ENCODE measurements around the gene LAMA1.

LAMA1 gene

GRCh38 chr18:7037470-7037869, 80.1 kb downstream of the LAMA1 start:
- DNase-seq: no peak

DNA sequence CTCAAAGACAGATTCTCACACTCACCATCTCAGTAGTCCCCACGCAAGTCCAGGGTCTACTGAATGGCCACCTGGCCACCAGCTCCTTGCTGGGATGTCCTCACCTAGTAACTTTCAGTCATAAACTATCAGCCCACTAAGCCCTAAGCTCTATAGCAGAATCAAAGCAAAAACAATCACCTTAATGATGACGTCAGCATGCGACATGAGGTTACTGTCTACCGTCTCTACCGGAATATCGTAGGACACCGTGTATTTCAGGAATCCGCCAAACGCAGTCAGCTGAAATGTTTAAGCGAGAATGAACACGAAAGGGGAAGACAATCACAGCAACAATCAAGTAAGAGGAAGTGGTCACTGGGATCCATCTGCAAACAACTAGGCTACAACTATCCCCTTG, 81.8 kb downstream of the LAMA1 start:
- DNase-seq: peak; percentile 6

DNA sequence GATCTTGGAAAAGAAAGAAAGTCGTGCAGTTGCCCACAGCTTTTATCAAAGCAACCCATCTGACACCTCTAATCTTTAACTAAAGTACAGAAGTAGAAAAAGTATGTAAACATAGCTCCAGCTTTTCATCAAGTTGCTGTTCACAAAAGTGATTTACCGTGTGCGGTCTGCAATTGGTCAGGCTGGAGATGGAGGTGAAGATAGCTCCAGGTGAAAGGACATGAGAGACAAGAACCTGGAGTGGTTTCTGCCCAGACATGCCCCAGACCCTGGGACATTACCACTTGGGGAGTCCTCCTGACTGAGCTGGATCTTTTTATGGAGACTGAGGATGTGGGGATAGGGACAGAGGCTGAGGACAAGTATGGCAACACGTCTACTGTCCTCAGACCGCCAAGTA, 82.7 kb downstream of the LAMA1 start:
- no peak for DNase-seq

DNA sequence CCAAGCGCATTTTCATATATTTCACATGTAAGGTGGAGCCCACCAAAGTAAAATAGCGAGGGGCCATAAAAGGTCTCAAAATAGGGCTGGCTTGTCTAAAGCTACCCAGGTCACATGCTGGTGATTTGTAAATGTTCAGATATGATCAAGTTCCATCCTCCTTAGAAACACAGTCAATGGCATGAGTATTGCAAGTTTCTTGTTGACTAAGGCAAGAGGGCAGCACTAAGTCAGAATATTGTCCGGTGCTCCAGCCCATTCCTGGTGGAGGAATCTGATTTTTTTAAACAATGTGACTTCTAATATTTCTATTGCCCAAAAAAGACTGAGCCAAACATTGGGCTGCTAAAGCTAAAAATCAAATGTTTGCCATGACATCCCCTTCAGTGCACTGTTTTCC, 85.1 kb downstream of the LAMA1 start:
- DNase-seq: no peak

DNA sequence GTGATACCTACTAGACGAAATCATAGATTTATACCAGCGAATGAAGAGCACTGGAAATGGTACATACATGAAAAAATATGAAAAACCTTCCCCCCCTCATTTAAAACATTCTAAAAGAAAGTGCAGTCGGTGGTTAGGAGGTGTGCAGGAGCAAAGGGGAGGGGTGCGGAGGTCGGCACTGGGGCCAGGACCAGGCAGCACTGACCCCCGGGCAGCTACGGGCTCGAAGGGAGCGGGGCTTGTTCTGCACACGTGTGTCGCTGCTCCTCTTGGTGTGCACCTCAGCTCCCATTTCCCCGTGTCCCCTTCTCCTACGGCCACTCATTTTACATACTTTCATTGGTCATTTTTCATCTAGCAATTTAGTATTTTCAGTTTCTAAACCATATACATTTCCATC, 89.0 kb downstream of the LAMA1 start:
- DNase-seq: no peak

DNA sequence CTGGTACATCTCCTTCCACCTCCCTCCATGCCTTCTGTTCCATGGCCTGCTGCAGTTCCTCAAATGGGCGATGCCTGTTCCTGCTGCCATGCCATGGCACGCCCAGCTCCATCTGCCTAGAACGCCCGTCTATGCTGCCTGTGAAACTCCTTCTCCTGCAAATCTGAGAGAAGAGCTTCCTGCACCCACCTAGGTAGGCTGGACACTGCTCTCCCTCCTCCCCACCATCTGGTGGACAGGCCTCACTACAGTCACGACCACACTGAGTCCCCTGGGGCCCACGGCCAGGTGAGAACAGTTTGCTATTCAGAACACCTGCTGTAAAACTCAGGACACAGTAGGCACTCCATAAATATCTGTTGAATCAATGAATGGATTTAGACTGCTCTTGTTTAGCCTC, 92.4 kb downstream of the LAMA1 start:
- DNase-seq: no peak

DNA sequence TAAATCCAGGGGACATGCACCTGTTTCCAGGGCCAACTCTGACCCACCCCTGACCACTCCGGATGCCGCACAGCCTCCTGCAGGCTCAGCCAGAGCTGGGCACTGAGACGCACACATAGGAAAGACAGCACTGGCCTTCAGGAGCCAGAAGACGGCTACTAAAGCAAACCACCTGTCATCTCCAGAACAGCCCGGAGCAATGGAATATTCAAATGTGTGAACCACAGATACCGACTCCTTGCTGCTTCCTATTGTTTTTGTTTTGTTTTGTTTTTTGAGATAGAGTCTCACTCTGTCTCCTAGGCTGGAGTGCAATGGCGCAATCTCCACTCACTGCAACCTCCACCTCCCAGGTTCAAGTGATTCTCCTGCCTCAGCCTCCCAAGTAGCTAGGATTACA, 94.0 kb downstream of the LAMA1 start:
- no peak for DNase-seq

GRCh38 chr18:7023063-7023580, 94.5 kb downstream of the LAMA1 start:
- no peak for DNase-seq

DNA sequence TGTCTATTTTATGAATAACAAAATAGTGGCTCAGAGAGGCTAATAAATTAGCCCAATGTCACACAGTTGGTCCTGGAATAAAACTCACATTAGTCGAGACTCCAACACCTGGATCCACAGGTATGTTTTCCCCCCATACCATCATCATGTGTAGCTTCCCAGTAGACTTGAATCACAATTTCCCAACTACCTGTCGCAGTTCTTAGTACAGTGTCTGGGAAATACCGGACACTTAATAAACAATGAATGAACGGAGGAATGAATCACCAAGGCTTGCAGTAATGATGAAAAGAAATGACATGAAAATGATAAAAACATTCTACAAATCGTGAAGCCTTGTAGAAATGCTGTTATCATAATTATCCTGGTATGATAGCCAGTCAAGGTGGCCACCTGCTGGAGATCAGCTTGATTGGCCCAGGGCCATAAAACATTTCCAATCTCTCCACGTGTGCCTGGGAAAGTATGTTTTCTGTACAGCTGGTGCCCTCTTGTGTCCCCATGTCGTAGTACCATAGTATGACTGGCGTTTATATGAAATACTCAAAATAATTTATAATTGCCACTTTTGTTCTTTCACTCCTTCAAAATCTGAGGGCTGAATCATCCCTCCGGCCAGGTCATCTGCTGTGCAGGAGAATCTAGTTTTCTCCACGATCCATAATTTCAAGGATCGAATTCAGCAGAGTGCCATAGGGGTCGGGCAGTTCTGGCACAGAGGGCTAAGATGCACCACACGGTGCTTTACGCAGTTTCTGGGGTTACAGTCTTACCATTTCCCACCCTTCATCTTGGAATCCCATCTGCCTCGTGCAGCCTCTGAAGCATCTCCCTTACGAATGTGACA, 95.4 kb downstream of the LAMA1 start:
- DNase-seq: no peak

DNA sequence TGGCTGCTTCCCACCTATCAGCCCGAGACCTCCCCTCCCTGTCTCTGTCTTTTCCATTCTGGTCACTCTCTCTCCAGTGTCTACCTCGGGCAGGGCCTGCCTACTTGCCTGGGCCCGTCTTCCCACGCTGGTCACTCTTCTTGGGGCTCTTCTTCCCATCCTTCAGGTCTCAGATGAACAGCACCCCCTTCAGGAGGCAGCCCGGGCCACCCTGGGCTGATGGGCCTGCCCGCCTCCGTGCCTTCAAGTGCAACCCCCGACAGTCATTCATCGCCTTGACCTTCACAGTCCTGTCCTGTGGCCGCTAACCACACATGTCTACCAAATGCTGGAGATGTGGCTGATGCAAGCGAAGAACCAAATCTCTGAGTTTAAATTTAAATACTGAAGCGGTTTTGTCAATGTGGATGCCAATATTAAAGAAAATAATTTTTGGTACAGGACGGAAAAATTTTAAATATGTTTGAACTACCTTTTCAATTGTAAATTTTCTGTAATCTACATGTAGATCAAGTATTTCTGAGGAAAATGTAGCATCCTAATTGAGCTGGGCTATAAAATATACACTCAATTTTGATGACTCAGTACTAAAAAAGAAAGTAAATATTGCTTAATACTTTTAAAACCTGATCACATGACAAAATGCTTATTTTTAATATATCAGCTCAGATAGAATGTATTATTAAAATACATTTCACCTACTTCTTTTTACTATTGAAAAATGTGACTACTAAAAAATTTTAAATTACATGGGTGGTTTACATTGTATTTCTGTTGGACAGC, 96.4 kb downstream of the LAMA1 start:
- no peak for DNase-seq

DNA sequence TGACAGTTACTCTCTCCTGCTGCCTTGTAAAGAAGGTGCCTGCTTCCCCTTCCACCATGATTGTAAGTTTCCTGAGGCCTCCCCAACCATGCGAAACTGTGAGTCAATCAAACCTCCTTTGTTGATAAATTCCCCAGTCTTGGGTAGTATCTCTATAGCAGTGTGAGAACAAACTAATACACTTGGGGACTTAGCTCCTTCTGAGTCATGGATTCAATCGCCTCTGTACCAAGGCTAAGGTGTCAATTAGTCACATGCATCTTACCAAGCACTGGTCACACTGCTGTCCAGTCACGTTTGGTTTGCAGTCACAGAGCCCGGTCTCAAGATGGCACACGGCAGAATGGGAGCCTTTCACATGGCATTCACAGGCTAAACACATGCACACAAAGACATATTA, 100.6 kb downstream of the LAMA1 start:
- DNase-seq: no peak

DNA sequence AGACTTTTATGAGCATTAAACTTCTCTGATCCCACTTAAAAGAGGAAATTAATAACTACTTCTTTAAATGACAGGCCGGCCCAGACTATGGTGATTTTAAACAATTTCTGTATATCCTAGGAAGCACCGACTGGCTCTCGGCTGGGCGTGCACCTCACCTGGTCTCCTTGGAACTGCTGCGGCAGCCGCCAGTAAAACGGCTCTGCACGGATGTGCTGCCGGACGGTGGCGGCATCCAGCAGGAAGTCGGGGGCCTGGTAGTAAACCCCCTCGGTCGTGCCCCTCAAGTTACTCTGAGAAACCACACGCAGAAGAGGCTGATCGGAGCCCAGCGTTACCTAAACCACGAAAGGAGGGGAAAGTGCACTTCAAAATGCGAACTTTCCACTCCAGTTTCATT, 106.5 kb downstream of the LAMA1 start:
- DNase-seq: no peak

DNA sequence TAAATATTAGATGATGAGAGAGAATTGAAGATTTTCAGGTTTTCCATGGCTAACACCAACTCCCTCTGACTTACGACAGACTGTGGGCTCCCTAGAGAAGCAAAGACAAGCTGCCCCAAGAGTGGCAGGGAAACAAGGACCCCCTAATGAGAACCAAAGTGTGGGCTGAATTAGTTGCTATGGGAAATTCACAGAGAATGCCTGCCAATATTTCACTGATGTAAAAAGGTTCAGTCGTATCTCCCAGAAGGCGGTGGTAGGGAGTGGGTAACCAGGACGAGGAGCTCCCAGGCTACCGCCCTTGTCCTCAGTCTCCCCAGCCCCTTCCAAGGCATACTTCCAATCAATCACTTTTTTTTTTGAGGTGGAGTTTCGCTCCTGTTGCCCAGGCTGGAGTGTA, 113.6 kb downstream of the LAMA1 start:
- no peak for DNase-seq

GRCh38 chr18:7002107-7002506, 115.5 kb downstream of the LAMA1 start:
- no peak for DNase-seq

DNA sequence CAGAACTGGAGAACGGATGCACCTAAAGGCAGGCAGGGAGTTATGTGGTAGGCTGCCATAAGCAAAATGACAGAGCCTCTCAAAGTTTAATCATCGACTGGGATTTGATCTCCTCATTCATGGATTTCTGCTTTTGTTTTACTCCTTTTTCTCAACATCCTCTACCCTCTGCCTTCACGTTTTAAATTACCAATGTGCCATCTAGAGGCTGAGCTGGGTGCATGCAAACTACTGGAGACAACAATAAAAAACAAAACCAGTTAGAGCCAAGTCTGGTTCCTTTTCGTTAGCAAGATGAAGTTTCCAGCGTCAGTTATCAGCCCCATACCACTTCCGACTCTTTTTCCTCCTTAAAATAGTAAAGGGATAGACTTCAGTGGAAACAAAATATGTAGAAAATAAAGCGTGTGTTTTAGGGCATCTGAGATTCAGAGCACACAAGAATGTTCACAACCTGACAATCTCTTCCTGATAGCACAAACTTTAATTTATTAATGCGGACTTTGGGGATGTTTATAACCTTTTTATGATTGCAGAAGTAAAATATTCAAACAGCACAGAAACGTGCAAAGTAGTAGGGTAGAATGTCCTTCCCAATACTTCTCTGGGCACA, 117.0 kb downstream of the LAMA1 start:
- no peak for DNase-seq

DNA sequence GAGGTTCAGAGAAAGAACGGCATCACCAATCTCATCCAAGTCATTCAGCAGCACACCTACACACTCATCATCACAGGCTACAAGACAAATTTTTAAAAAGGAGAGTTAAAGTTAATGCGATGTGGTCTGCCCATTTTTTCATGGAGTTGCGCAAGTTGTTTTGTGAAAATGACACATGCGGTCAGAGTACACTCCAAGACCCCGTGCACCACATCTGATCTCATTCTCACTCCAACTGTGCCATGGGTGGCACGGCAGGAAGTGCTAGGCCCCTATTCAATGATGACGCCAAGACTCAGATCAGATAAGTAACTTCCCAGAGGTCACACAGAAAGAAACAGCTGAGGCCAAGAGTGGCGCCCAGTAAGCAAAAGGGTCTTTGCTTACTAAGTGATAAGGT, 119.8 kb downstream of the LAMA1 start:
- DNase-seq: peak; percentile 0

- DNase-seq: no peak
These were observed 122.7 kb downstream of the LAMA1 start for GRCh38 chr18:6994771-6995430.

- DNase-seq: no peak
These were observed 123.4 kb downstream of the LAMA1 start for GRCh38 chr18:6994056-6994770.

DNA sequence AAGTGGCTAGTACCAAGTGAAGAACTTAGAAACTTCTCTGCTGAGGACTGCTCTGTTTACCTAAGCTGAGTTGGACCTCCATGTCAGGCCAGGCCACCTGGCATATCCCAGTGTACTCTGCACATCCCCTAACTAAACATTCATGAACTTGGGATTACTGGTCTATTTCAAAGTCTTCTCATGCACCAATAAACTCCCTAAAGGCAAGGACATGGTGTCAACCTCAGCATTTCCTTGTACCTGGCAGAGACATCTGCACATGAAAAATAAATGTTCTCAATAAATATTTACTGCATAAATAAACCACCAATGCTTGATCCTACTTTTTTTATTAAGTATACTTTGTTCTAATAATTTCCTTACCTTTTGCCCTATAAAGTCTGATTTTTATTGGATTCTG, 124.8 kb downstream of the LAMA1 start:
- no peak for DNase-seq

DNA sequence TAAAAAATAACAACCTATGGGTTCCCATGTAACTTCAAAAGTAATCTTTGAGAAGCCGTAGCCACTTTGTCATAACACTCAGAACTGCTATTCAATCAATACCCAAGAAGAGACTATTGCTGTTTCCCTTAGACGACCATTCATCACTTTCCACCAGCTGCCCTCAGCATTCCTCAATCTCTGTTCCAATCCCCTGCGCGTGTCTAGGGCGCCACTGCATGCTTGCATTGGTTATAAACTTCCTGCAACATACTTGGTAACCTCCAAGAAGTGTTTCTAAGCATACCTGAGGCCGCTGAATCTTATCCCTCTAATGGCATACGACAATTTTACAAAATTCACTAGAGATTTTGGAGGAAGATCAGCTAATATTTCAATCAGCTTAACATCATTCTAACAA, 134.2 kb downstream of the LAMA1 start:
- DNase-seq: no peak

DNA sequence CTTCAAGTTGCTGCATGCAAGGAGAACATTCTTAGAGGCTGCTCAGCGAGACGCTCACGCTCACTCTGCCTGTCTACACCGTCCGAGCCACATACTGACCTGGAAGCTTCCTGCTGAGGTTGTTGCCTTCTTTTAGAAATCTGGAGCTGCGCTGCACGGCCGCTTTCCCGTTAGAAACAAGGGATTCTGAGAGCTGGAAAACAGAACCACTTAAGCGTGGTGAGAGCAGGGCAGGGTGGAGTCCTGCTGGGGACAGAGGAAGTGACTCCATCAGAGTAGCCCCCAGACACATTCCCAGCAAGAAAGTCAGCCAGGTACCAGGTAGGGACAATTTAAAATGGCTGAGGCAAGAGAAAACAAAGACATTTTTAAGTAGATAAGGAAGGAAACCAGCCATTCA, 135.2 kb downstream of the LAMA1 start:
- DNase-seq: no peak

DNA sequence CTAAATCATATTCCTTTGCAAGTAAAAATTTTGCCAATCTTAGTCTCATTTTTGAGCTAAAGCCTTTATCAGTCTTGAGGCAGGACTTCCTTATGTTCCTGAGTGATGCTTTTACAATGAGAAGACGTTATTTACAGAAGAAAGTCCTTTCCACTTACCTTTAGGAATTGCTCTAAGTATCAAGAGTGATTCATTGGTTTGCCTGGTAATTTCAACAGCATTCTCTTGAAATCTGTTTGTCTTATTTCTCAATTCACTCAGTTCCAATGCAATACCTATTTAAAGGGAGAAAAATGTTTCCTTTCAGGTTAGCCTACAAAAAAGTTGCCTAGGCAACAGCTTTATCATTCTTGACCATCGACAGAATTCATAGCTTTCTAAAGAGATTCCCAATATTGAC, 137.2 kb downstream of the LAMA1 start:
- DNase-seq: no peak

GRCh38 chr18:6979954-6980353, 137.6 kb downstream of the LAMA1 start:
- DNase-seq: no peak

All from MV-4-11 (cell line).